Measurements from ENCODE around the gene SRGAP2C.
"Not testable (repeated sequence)": the region's sequence is repeated elsewhere in the genome, so short reads cannot be mapped to it uniquely, and the experiment has no call there.

SRGAP2C gene

GRCh38 chr1:121397101-121397500, 212.3 kb downstream of the SRGAP2C start:
- POLR2A ChIA-PET; DNase-seq (ENCODE audit: low read depth, low spot score); CTCF ChIA-PET: not testable (repeated sequence)
- peak overlapping the region; percentile 59; the same call in 1 of the 2 replicates for H3K4me3 ChIP-seq (ENCODE audit: low read depth, low read length)

GRCh38 chr1:121399193-121399592, 214.4 kb downstream of the SRGAP2C start:
- H3K4me3 ChIP-seq (ENCODE audit: low read depth, low read length); CTCF ChIA-PET; DNase-seq (ENCODE audit: low read depth, low spot score); POLR2A ChIA-PET: not testable (repeated sequence)

- POLR2A ChIA-PET; DNase-seq (ENCODE audit: low read depth, low spot score); CTCF ChIA-PET; H3K4me3 ChIP-seq (ENCODE audit: low read depth, low read length): not testable (repeated sequence)
Measured at GRCh38 chr1:121400108-121400507, 215.3 kb downstream of the SRGAP2C start.

- DNase-seq (ENCODE audit: low read depth, low spot score); CTCF ChIA-PET; POLR2A ChIA-PET; H3K4me3 ChIP-seq (ENCODE audit: low read depth, low read length): not testable (repeated sequence)
Measured at GRCh38 chr1:121400541-121401310, 216.0 kb downstream of the SRGAP2C start.

- DNase-seq (ENCODE audit: low read depth, low spot score); CTCF ChIA-PET; POLR2A ChIA-PET; H3K4me3 ChIP-seq (ENCODE audit: low read depth, low read length): not testable (repeated sequence)
Measured at GRCh38 chr1:121401375-121401955, 216.7 kb downstream of the SRGAP2C start.

GRCh38 chr1:121403254-121403653, 218.5 kb downstream of the SRGAP2C start:
- POLR2A ChIA-PET; DNase-seq (ENCODE audit: low read depth, low spot score); CTCF ChIA-PET; H3K4me3 ChIP-seq (ENCODE audit: low read depth, low read length): not testable (repeated sequence)

GRCh38 chr1:121408354-121408753, 223.6 kb downstream of the SRGAP2C start:
- ChIA-PET CTCF (no interaction called here), POLR2A (no interaction called here)
- DNase-seq (ENCODE audit: low read depth, low spot score), result no peak
- H3K4me3 ChIP-seq (ENCODE audit: low read depth, low read length), result no peak overlapping the region
- no peak for TF ChIP-seq CTCF (IDR thresholded peaks at IDR 0.05; ENCODE audit: insufficient read depth, low read length, missing control alignments)

- POLR2A ChIA-PET, result no interaction called here
- TF ChIP-seq CTCF (IDR thresholded peaks at IDR 0.05; ENCODE audit: insufficient read depth, low read length, missing control alignments), result no peak
- DNase-seq (ENCODE audit: low read depth, low spot score), result no peak
- H3K4me3 ChIP-seq (ENCODE audit: low read depth, low read length), result no peak overlapping the region
- CTCF ChIA-PET, result no interaction called here
Measured at GRCh38 chr1:121413821-121414220, 229.0 kb downstream of the SRGAP2C start.

GRCh38 chr1:121414905-121415304, 230.1 kb downstream of the SRGAP2C start:
- CTCF ChIA-PET, result no interaction called here
- no peak for DNase-seq (ENCODE audit: low read depth, low spot score)
- no peak for TF ChIP-seq CTCF (IDR thresholded peaks at IDR 0.05; ENCODE audit: insufficient read depth, low read length, missing control alignments)
- POLR2A ChIA-PET, result no interaction called here
- H3K4me3 ChIP-seq (ENCODE audit: low read depth, low read length), result no peak overlapping the region
